ENCODE results near the gene PCDHGC4. TPM values are rescaled to one million over a fixed set of nuclear protein-coding genes. Genes with fewer than 3 reads are reported as not detected.

PCDHGC4 gene
- total RNA-seq, 1 donor from 2014 or later: 1.5 TPM

- H3K4me3 ChIP-seq: no peak overlapping the region
- intact Hi-C loops (cut with DNase I): no loop called here
- no peaks in the 10 kb centered on the region for H3K9me3 ChIP-seq
- H3K27ac ChIP-seq: peak overlapping the region; percentile 87
- peaks cover 63% of the 10 kb centered on the region for H3K36me3 ChIP-seq
- DNase-seq (no peak), ATAC-seq (no peak)
- no peak for TF ChIP-seq CTCF (IDR thresholded peaks at IDR 0.05)
- H3K27me3 ChIP-seq (ENCODE audit: low read depth): no peaks in the 10 kb centered on the region
- H3K4me1 ChIP-seq: peaks cover 89% of the 10 kb centered on the region
These were observed 31.8 kb downstream of the PCDHGC4 start for GRCh38 chr5:141516672-141517025.

GRCh38 chr5:141517312-141517711 lies 32.5 kb downstream of the PCDHGC4 start:
- H3K4me1 ChIP-seq: peaks cover 92% of the 10 kb centered on the region
- no peak overlapping the region for H3K4me3 ChIP-seq
- no peaks in the 10 kb centered on the region for H3K9me3 ChIP-seq
- peaks cover 65% of the 10 kb centered on the region for H3K36me3 ChIP-seq
- no peaks in the 10 kb centered on the region for H3K27me3 ChIP-seq (ENCODE audit: low read depth)
- intact Hi-C loops (cut with DNase I): no loop called here
- DNase-seq: no peak
- no peak for ATAC-seq
- peak overlapping the region; percentile 87 for H3K27ac ChIP-seq
- TF ChIP-seq CTCF (IDR thresholded peaks at IDR 0.05): no peak

DNA sequence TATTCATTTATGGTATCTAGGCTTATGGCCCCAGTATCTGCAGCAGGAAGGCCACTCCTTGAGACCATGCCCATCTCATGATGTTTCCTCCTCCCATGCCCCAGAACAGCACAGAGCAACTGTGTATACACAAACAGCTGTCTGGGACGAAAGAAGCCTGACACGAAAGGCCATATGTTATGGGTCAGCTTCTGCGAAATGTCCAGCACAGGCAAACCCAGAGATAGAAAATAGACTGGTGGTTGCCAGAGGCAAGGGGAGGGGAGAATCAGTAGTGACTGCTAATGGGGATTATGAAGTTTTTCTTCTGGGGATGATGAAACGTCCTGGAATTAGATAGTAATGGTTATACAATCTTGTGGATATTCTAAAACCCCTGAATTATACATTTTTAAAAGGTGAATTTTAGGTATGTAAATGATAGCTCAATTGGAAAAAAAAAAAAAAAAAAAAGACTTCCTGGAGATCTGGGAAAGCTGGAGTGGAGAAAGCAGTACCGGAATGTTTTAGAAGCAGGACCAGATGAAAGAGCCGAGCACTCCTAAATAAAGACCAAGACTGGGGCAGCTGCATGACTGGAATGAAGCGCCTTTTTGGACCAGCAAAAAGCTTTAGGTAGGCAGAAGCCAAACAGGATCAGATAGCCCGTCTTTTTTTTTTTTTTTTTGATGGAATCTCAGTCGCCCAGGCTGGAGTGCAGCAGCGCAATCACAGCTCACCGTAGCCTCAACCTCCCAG lies 33.2 kb downstream of the PCDHGC4 start:
- H3K4me3 ChIP-seq: no peak overlapping the region
- ATAC-seq (no peak), DNase-seq (no peak)
- H3K9me3 ChIP-seq: no peaks in the 10 kb centered on the region
- intact Hi-C loops (cut with DNase I): no loop called here
- H3K27me3 ChIP-seq (ENCODE audit: low read depth): no peaks in the 10 kb centered on the region
- H3K4me1 ChIP-seq: peaks cover 92% of the 10 kb centered on the region
- peak overlapping the region; percentile 66 for H3K27ac ChIP-seq
- TF ChIP-seq CTCF (IDR thresholded peaks at IDR 0.05): no peak
- H3K36me3 ChIP-seq: peaks cover 72% of the 10 kb centered on the region

- ATAC-seq (no peak), DNase-seq (no peak)
- Histone ChIP-seq H3K9me3 (no peaks in the 10 kb centered on the region), H3K27me3 (ENCODE audit: low read depth) (no peaks in the 10 kb centered on the region), H3K36me3 (peaks cover 78% of the 10 kb centered on the region), H3K27ac (peak overlapping the region; percentile 66), H3K4me3 (no peak overlapping the region), H3K4me1 (peaks cover 91% of the 10 kb centered on the region)
- no peak for TF ChIP-seq CTCF (IDR thresholded peaks at IDR 0.05)
- intact Hi-C loops (cut with DNase I): no loop called here
These were observed 33.8 kb downstream of the PCDHGC4 start for GRCh38 chr5:141518618-141519015.

- H3K27ac ChIP-seq: peak overlapping the region; percentile 66
- H3K4me1 ChIP-seq: peaks cover 88% of the 10 kb centered on the region
- TF ChIP-seq CTCF (IDR thresholded peaks at IDR 0.05): no peak
- no peaks in the 10 kb centered on the region for H3K27me3 ChIP-seq (ENCODE audit: low read depth)
- ATAC-seq: peak; percentile 39 to 40
- H3K9me3 ChIP-seq: no peaks in the 10 kb centered on the region
- intact Hi-C loops (cut with DNase I): no loop called here
- H3K4me3 ChIP-seq: no peak overlapping the region
- H3K36me3 ChIP-seq: peaks cover 78% of the 10 kb centered on the region
- DNase-seq: no peak
These were observed 35.1 kb downstream of the PCDHGC4 start for GRCh38 chr5:141519605-141520565.
